ENCODE data around the gene ELMOD1.

The ELMOD1 gene

DNA sequence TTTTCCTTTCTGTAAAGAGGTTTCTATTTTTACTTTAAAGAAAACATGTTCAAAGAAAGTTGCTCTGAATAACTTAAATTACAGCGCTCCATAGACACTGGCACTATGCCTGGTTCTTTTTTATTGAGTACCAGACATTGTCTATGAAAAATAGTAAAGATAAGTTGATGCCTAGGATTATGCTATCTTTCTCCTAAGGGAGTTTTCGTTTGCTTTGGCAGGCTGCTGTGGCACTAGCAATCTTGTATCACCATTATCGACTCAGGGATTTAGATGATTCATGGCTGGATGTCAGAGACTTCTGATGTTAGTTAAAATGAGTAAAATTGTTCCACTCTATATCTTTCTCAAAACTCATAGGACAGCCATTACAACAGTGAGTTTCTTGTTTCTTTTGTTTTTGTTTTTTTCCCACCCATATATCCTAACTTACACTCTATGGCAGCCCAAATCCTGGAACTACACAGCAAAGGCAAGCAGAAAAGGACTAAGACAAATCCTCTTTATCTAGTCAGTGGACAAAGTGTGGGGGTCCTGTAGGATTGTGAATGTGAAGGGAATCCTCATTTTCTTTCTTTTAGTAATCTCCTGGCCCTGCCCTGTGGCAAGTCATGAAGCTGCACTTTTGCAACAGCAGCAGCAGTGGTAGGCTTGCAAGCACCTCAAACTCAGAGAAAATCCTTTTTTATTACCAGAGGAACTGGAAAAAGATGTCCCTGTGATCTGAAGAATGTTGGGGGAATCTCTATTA, 100.2 kb downstream of the ELMOD1 start:
- DNase-seq = no peak

DNA sequence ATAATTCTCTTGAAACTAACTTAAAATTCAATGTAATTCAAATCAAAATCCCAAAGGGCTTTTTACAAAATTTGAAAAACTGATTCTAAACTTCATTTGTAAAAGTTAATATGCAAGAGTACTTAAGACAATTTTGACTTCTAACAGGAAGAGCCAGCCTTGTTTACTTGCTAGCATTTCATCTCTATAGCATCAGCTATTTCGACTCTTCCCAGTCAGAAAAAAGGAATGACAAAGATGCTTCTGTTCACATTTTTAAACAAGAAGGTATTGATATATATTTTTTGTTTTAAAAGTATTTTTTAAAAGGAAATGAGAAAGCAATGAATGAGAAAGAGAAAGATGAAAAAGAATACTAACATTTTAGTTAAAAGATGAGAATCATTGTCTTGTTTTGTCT, 104.5 kb downstream of the ELMOD1 start:
- no peak for DNase-seq

DNA sequence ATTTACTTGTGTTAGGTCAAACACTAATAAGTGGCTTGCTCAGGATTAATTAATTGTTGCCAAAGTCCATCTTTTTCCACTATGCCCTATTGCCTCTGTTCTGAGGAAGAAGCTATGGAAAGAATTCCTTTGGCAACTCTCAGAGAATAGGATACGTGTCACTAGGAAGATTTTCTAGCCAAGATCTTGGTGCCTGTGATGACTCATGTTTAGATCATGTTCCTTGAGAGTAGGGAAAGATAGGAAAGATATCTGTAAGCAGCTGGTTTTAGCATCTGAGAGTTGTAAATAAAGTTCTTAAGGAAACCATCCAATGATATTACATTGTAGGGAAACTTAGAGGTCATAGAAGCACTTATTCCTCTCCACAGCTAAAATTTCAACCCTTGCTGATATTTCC, 105.2 kb downstream of the ELMOD1 start:
- no peak for DNase-seq

- DNase-seq = no peak
These were observed 106.3 kb downstream of the ELMOD1 start for GRCh38 chr11:107697291-107697690.

DNA sequence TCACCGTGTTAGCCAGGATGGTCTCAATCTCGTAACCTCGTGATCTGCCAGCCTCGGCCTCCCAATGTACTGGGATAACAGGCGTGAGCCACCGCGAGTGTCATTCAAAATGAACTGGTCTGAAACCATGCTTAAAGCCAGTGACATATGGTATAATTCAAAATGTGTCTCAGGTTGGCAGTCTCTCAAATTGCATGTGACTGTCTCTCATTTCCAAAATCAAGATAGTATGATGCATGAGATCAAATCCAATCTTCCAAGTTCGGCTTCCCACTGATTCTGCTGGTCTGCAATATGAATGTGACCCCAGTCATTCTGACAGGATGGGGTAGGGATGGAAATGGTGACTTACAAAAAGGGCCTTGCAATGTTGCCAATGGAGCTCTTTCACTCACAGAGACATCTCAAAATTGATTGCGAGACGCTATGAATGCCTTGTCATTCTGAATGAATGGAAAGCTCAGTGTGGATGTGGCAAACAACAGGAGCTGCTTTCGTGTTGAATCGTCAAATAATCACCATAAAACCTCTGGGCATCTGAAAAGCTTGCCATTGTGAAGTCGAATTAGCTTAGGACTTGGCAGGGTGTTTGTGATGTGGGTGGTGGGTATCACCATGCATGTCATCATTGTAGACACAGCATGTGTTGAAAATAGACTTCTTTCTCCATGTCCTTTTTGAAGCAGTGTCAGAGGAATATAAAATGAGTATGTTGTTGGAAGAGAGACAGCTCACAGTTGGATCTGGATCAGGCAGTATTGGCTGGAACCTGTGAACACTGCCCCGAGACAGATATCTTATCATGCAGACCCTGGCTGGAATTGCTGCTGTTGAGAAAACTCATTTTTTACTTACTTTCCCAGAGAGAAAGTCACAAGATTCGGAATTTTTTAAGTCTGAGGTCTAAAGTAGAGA, 108.7 kb downstream of the ELMOD1 start:
- DNase-seq = no peak

- DNase-seq = no peak
These were observed 111.2 kb downstream of the ELMOD1 start for GRCh38 chr11:107702109-107702660.

DNA sequence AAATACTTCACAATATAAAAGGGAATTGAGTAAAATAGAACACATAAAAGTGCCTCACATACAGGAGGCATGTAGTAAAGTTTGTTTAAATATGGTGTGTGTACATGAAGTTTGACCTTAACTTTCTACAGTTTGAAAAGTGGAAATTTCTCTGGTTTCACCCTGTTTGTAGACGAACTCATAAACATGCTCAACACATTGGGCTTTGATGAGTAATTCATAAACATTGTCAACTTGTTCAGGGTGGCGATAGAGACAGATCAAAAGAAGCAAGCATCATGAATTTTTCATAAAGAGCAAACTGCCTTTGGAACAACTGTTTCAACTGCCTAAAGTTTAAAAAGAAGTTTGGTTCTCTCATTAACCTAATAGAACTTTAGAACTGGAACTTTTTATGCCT, 111.8 kb downstream of the ELMOD1 start:
- DNase-seq = no peak

DNA sequence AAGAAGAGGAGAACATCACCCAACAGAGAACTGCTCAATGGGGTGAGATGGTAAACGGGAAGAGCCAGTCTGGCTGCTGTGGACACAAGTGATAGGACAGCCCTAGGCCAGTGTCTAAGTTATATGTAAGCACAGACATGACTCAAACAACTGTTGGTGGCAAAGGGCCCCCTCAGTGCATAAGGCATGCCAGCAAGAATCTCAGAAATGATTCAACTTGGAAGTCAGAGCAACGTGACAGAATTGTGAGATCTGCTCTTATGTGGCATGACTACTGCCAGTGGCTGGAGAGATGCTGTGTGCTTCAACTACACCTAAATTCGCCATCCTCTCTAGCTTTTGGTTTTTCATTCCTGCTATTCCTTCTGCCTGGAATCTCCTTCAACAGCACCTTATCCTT, 113.5 kb downstream of the ELMOD1 start:
- DNase-seq = no peak

DNA sequence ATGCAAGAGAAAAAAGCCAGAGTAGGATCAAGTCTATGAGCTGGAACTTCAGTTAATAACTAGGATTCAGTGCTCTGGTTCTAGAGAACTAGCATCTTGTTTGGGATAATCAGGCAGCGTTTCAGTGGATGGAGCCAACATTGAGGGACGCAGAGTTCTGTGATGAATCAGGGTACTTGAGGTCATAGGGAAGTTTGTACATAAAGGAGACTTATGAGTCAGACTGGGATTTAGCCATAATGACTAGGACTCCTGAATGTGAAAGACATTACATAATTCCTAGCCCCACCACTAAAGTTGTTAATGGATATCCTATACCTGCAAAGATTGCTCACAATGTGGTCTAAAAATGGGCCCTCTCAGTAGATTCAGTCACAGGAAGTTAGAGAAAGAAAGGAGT, 114.1 kb downstream of the ELMOD1 start:
- DNase-seq = no peak

- no peak for DNase-seq
These were observed 115.6 kb downstream of the ELMOD1 start for GRCh38 chr11:107706531-107706930.

- DNase-seq = no peak
These were observed 116.3 kb downstream of the ELMOD1 start for GRCh38 chr11:107707215-107707671.

DNA sequence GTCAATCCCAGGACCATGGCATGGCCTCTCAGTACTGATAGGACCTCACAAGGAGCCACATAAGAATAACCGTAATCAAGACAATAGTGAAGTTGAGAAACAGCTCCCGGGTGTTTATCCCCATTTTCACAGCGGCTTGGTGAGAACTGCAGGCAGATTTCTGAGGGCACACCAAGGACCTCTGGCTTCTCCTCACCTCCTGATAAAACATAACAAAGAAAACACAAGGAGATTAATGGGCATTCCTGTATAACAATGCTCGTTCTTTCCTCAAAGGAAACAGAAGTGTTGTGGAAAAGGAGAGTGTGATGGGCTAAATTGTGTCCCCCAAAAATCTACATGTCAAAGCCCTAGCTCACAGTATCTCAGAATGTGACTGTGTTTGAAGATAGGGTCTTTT, 116.9 kb downstream of the ELMOD1 start:
- no peak for DNase-seq

DNA sequence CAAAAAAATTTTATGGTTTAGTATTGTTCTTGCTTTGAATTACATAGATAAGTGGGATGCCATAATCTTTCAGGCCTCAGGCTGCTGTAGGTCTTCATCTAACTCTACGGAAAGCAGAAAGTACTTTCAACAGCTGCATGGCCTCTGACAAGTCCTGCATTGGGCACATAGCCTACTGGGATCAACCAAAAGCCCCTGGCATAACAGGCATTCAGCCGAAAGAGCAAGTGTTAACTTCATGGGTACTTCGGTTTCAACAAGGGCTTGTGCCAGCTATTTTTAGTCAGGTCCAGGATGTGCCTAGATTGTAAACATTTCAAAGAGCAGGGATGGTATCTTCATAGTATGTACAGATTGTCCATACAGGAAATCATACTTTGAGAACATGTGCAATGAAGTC, 117.8 kb downstream of the ELMOD1 start:
- DNase-seq = no peak

DNA sequence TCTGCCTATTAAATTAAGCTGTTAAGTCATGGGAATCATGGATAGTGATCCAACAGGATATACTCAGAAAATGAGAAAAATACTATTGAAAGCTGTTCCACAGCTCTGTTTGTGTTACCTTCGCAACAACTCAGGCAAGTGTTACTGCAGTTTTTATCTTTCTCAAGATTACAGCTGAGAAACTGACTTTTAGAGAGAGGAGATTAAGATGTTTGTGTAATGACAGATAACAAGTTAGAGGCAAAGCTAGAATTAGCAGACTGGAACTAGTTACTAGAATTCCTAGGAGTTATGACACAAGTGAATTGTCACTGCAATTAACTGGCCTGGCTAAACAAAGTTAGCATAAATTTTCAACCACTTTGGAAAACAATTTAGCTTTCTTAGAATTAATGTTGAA, 119.4 kb downstream of the ELMOD1 start:
- no peak for DNase-seq

GRCh38 chr11:107711861-107712755, 121.2 kb downstream of the ELMOD1 start, which contains the start of gene SLN:
SLN (minus strand) TSS chr11:107712056.
- no peak for DNase-seq

DNA sequence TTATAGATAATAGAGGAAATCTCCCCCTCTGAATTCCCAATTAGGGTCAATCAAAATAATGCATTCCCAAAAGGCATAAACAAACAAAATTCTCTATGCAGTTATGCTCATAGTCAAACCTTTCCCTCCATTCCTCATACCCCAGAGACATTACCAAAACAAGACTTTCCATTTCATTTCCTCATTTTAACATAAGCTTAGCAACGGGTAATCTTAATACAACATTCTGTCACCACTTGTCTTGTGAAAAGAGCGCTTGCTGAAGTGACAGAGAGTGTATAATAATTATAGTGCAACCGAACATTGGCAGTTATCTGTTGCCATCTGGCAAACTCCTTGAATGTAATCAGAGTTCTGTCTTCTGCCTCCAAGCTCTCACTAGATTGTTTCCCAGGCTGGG, 122.1 kb downstream of the ELMOD1 start:
- DNase-seq = no peak

All from midbrain (tissue), 1 donor.